Measurements from ENCODE around the gene HACD4.

The HACD4 gene

GRCh38 chr9:20972684-20973083, 58.8 kb downstream of the HACD4 start:
- no peaks in the 10 kb centered on the region for H3K4me1 ChIP-seq (ENCODE audit: control insufficient read depth, insufficient read depth, low read length)
- no peaks in the 10 kb centered on the region for H3K27me3 ChIP-seq (ENCODE audit: control insufficient read depth, insufficient read depth, low read length)
- H3K4me3 ChIP-seq (ENCODE audit: low read depth, low read length): no peak overlapping the region
- no peak overlapping the region for H3K27ac ChIP-seq (ENCODE audit: low read depth, low read length)
- 0 out of 2 replicates have a peak, but pooled peaks cover 4% of the 10 kb centered on the region for H3K9me3 ChIP-seq (ENCODE audit: control insufficient read depth, insufficient read depth, low read depth, low read length)
- H3K9ac ChIP-seq (ENCODE audit: low read length): no peak overlapping the region
- peaks cover 11% of the 10 kb centered on the region for H3K36me3 ChIP-seq (ENCODE audit: control insufficient read depth, insufficient read depth, low read length)

GRCh38 chr9:20962536-20963225, 68.8 kb downstream of the HACD4 start:
- H3K36me3 ChIP-seq (ENCODE audit: control insufficient read depth, insufficient read depth, low read length): no peaks in the 10 kb centered on the region
- no peak overlapping the region for H3K27ac ChIP-seq (ENCODE audit: low read depth, low read length)
- H3K27me3 ChIP-seq (ENCODE audit: control insufficient read depth, insufficient read depth, low read length): no peaks in the 10 kb centered on the region
- no peak overlapping the region for H3K4me3 ChIP-seq (ENCODE audit: low read depth, low read length)
- H3K9ac ChIP-seq (ENCODE audit: low read length): no peak overlapping the region
- no peaks in the 10 kb centered on the region for H3K4me1 ChIP-seq (ENCODE audit: control insufficient read depth, insufficient read depth, low read length)
- no peaks in the 10 kb centered on the region for H3K9me3 ChIP-seq (ENCODE audit: control insufficient read depth, insufficient read depth, low read depth, low read length)

GRCh38 chr9:20950707-20951106, 80.7 kb downstream of the HACD4 start:
- H3K27ac ChIP-seq (ENCODE audit: low read depth, low read length): no peak overlapping the region
- H3K9me3 ChIP-seq (ENCODE audit: control insufficient read depth, insufficient read depth, low read depth, low read length): no peaks in the 10 kb centered on the region
- H3K27me3 ChIP-seq (ENCODE audit: control insufficient read depth, insufficient read depth, low read length): no peaks in the 10 kb centered on the region
- H3K4me1 ChIP-seq (ENCODE audit: control insufficient read depth, insufficient read depth, low read length): peaks cover 19% of the 10 kb centered on the region
- no peak overlapping the region for H3K4me3 ChIP-seq (ENCODE audit: low read depth, low read length)
- no peak overlapping the region for H3K9ac ChIP-seq (ENCODE audit: low read length)
- H3K36me3 ChIP-seq (ENCODE audit: control insufficient read depth, insufficient read depth, low read length): peaks cover 31% of the 10 kb centered on the region

Data from HUES6 (cell line).